ENCODE data around the gene C16orf78. TPM values are rescaled to one million over a fixed set of nuclear protein-coding genes. Genes with fewer than 3 reads are reported as not detected.

C16orf78 gene
- total RNA-seq, 4 donors from 2014 or later = not detected

GRCh38 chr16:49396206-49396720, 22.7 kb downstream of the C16orf78 start:
- WGBS, 2 donors (ENCODE audit: low coverage in 1 of 2) = 64 to 79% methylated on average over 7 to 12 of the region's 12 CpGs
- in situ Hi-C loops (cut with MboI; ENCODE audit: low pct_ligation_motif_present in 1 of 4, low pct_unique_long_range_greater_than_20kb in 1 of 4, low sequenced_read_pairs in 3 of 4) (no loop called here), intact Hi-C loops (cut with DNase I; ENCODE audit: low total_unique reads) (no loop called here)
- Histone ChIP-seq H3K36me3 (no peaks in the 10 kb centered on the region), H3K27me3 (peaks cover 9% of the 10 kb centered on the region), H3K4me3 (no peak overlapping the region), H3K4me1 (no peaks in the 10 kb centered on the region), H3K27ac (no peak overlapping the region), H3K9me3 (no peaks in the 10 kb centered on the region)
- TF ChIP-seq EP300 (IDR thresholded peaks at IDR 0.05; ENCODE audit: low read depth) = no peak
- no peak for TF ChIP-seq POLR2A (IDR thresholded peaks at IDR 0.05)
- TF ChIP-seq POLR2AphosphoS5 (IDR thresholded peaks at IDR 0.05) = no peak
- DNase-seq = no peak

- Histone ChIP-seq H3K4me3 (no peak overlapping the region), H3K9me3 (peaks cover 0 to 4% of the 10 kb centered on the region in 2 donors), H3K4me1 (no peaks in the 10 kb centered on the region), H3K27ac (no peak overlapping the region), H3K36me3 (no peaks in the 10 kb centered on the region), H3K27me3 (peaks cover 3% of the 10 kb centered on the region)
- 93 to 94% methylated on average over 4 to 6 of the region's 6 CpGs for WGBS, 2 donors (ENCODE audit: low coverage in 1 of 2)
- in situ Hi-C loops (cut with MboI; ENCODE audit: low pct_ligation_motif_present in 1 of 4, low pct_unique_long_range_greater_than_20kb in 1 of 4, low sequenced_read_pairs in 3 of 4) (no loop called here), intact Hi-C loops (cut with DNase I; ENCODE audit: low total_unique reads) (no loop called here)
- no peak for DNase-seq
- TF ChIP-seq CTCF (IDR thresholded peaks at IDR 0.05) (no peak), EP300 (IDR thresholded peaks at IDR 0.05; ENCODE audit: low read depth) (no peak), POLR2A (IDR thresholded peaks at IDR 0.05) (no peak), POLR2AphosphoS5 (IDR thresholded peaks at IDR 0.05) (no peak)
Measured at GRCh38 chr16:49398761-49399160, 25.2 kb downstream of the C16orf78 start.

- no peaks in the 10 kb centered on the region for H3K4me1 ChIP-seq
- in situ Hi-C loops (cut with MboI; ENCODE audit: low pct_ligation_motif_present in 1 of 4, low pct_unique_long_range_greater_than_20kb in 1 of 4, low sequenced_read_pairs in 3 of 4) (loop anchor here (25.0 kb wide), 2 partner anchors 188 to 513 kb away; no protein-coding TSS in a partner anchor), intact Hi-C loops (cut with DNase I; ENCODE audit: low total_unique reads) (no loop called here)
- peak; percentile 31 for DNase-seq
- no peaks in the 10 kb centered on the region for H3K36me3 ChIP-seq
- H3K27me3 ChIP-seq = peaks cover 3% of the 10 kb centered on the region
- H3K9me3 ChIP-seq = peaks cover 0 to 4% of the 10 kb centered on the region in 2 donors
- no peak overlapping the region for H3K27ac ChIP-seq
- no peak overlapping the region for H3K4me3 ChIP-seq
- 49 to 73% methylated on average over 4 to 9 of the region's 9 CpGs for WGBS, 2 donors (ENCODE audit: low coverage in 1 of 2)
- TF ChIP-seq POLR2AphosphoS5 (IDR thresholded peaks at IDR 0.05) (no peak), EP300 (IDR thresholded peaks at IDR 0.05; ENCODE audit: low read depth) (no peak), CTCF (IDR thresholded peaks at IDR 0.05) (no peak), POLR2A (IDR thresholded peaks at IDR 0.05) (no peak)
Measured at GRCh38 chr16:49399594-49400364, 26.2 kb downstream of the C16orf78 start.

- Histone ChIP-seq H3K27me3 (peaks cover 3% of the 10 kb centered on the region), H3K4me3 (no peak overlapping the region), H3K27ac (no peak overlapping the region), H3K4me1 (no peaks in the 10 kb centered on the region), H3K9me3 (peaks cover 0 to 4% of the 10 kb centered on the region in 2 donors), H3K36me3 (no peaks in the 10 kb centered on the region)
- TF ChIP-seq POLR2AphosphoS5 (IDR thresholded peaks at IDR 0.05) = no peak
- TF ChIP-seq CTCF (IDR thresholded peaks at IDR 0.05) = no peak
- TF ChIP-seq EP300 (IDR thresholded peaks at IDR 0.05; ENCODE audit: low read depth) = no peak
- TF ChIP-seq POLR2A (IDR thresholded peaks at IDR 0.05) = no peak
- no peak for DNase-seq
- in situ Hi-C loops (cut with MboI; ENCODE audit: low pct_ligation_motif_present in 1 of 4, low pct_unique_long_range_greater_than_20kb in 1 of 4, low sequenced_read_pairs in 3 of 4) (loop anchor here (25.0 kb wide), 2 partner anchors 187 to 512 kb away; no protein-coding TSS in a partner anchor), intact Hi-C loops (cut with DNase I; ENCODE audit: low total_unique reads) (no loop called here)
- 91% methylated on average over 4 to 7 of the region's 7 CpGs for WGBS, 2 donors (ENCODE audit: low coverage in 1 of 2)
Measured at GRCh38 chr16:49400611-49401010, 27.0 kb downstream of the C16orf78 start.
